Upper lobe of left lung (tissue), 6 donors: ENCODE data around the gene NRXN3. TPM values are rescaled to one million over a fixed set of nuclear protein-coding genes. Genes with fewer than 3 reads are reported as not detected.

Source experiments
- ATAC-seq, 2 donors: fragments of 200-7000 bp; cut with Tn5 transposase; one replicate each; pipeline ENCODE4 v1.9.1; 2022; ENCODE audit warnings: mild to moderate bottlenecking in 2 of 2, moderate library complexity in 2 of 2; ENCODE audit not compliant: low FRiP score in 2 of 2
- DNase-seq, 2 donors: peaks; one replicate each; pipeline ENCODE4 v3.0.0-alpha.2; 2019 to 2020
- H3K27ac ChIP-seq, 4 donors: fragments of 200-600 bp; sonication (generic); one replicate each; pipeline ENCODE4 v1.5.1; 2016 to 2019
- H3K27me3 ChIP-seq, 4 donors: fragments of 200-600 bp; sonication (generic); one replicate each; pipeline ENCODE4 v1.5.1; 2017 to 2019
- H3K36me3 ChIP-seq, 4 donors: fragments of 200-600 bp; sonication (generic); one replicate each; pipeline ENCODE4 v1.5.1; 2016 to 2019
- H3K4me1 ChIP-seq, 4 donors: fragments of 200-600 bp; sonication (generic); one replicate each; pipeline ENCODE4 v1.5.1; 2018 to 2019
- H3K4me3 ChIP-seq, 4 donors: fragments of 200-600 bp; sonication (generic); one replicate each; pipeline ENCODE4 v1.5.1; 2017 to 2019; ENCODE audit warnings: mild to moderate bottlenecking in 2 of 4, moderate library complexity in 1 of 4
- H3K9me3 ChIP-seq, 4 donors: fragments of 200-600 bp; sonication (generic); one replicate each; pipeline ENCODE4 v1.5.1; 2018 to 2019
- EP300 ChIP-seq, 4 donors: sonication (generic); formaldehyde crosslinking; IDR thresholded peaks; one replicate each; pipeline ENCODE4 v1.5.1; 2017; ENCODE audit warnings: antibody characterized with exemption in 4 of 4, control low read depth in 2 of 4
- POLR2A ChIP-seq, 4 donors: fragments of 450-650 bp; IDR thresholded peaks; one replicate each; pipeline ENCODE4 v1.5.1; 2016 to 2017; ENCODE audit warnings: antibody characterized with exemption in 4 of 4, mild to moderate bottlenecking in 2 of 4
- POLR2AphosphoS5 ChIP-seq, 2 donors: sonication (generic); formaldehyde crosslinking; IDR thresholded peaks; one replicate each; pipeline ENCODE4 v1.5.1; 2017; ENCODE audit warnings: antibody characterized with exemption in 2 of 2
- WGBS, 2 donors: methylation state at CpG; one replicate each; pipeline ENCODE4 v1.1.5; 2017 to 2018; 5-methylcytosine and 5-hydroxymethylcytosine counted together
- total RNA-seq, 6 donors: library from RNA; depleted of rRNA in 4 of 6; stranded (reverse); fragments of >200 nt in 4 of 6; gene quantifications; one replicate each; pipeline versions ENCODE4 v1.1.0 to v1.2.1, GENCODE V29; 2016 to 2021
- TF ChIP-seq, protein P1 (sequence below), 6 experiments: fragments of 450-650 bp in 4 of 6; fragments of 200-600 bp in 2 of 6; sonication (generic) in 2 of 6; IDR thresholded peaks; one replicate each; pipeline ENCODE4 v1.5.1; 2016 to 2019; ENCODE audit warnings: antibody characterized with exemption in 6 of 6
- donor health status: DM: no; HTN: no; CAD: no; lungs with moderate emphysema.
- donor health status: DM: no; HTN: yes; CAD: no; lungs with severe emphysema.

NRXN3 gene
- total RNA-seq, 6 donors from 2014 or later = 4.4 to 14.9 (median 7.2) TPM

DNA sequence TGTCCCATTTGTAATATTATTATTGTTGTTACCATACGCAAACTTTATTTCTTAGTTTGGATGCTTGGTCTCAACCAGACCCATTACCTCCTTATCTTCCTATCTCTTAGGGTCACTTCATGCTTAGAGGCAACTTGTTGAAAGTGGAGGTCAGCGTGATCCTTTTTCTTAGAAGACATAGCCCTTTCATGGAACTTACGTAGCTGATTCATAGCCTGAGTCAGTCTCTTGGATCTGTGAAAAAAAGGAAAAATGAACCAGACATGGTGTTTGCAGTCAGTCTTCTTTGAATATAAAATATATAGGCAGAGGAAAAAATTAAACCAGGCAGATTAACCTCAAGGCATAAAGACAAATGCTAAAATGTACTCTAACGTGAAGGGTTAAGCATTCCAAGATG is 1427.4 kb downstream of the NRXN3 start:
- ATAC-seq = no peak
- Histone ChIP-seq H3K36me3 (no peaks in the 10 kb centered on the region), H3K4me1 (no peaks in the 10 kb centered on the region), H3K27ac (no peak overlapping the region), H3K9me3 (no peaks in the 10 kb centered on the region), H3K4me3 (no peak overlapping the region), H3K27me3 (no peaks in the 10 kb centered on the region)
- DNase-seq = no peak
- WGBS, 2 donors = 94 to 97% methylated on average over 4 of the region's 4 CpGs
- TF ChIP-seq POLR2A (IDR thresholded peaks at IDR 0.05) (no peak), POLR2AphosphoS5 (IDR thresholded peaks at IDR 0.05) (no peak), EP300 (IDR thresholded peaks at IDR 0.05) (no peak)
- TF ChIP-seq, protein P1, sequence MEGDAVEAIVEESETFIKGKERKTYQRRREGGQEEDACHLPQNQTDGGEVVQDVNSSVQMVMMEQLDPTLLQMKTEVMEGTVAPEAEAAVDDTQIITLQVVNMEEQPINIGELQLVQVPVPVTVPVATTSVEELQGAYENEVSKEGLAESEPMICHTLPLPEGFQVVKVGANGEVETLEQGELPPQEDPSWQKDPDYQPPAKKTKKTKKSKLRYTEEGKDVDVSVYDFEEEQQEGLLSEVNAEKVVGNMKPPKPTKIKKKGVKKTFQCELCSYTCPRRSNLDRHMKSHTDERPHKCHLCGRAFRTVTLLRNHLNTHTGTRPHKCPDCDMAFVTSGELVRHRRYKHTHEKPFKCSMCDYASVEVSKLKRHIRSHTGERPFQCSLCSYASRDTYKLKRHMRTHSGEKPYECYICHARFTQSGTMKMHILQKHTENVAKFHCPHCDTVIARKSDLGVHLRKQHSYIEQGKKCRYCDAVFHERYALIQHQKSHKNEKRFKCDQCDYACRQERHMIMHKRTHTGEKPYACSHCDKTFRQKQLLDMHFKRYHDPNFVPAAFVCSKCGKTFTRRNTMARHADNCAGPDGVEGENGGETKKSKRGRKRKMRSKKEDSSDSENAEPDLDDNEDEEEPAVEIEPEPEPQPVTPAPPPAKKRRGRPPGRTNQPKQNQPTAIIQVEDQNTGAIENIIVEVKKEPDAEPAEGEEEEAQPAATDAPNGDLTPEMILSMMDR (IDR thresholded peaks at IDR 0.05) = no peak

DNA sequence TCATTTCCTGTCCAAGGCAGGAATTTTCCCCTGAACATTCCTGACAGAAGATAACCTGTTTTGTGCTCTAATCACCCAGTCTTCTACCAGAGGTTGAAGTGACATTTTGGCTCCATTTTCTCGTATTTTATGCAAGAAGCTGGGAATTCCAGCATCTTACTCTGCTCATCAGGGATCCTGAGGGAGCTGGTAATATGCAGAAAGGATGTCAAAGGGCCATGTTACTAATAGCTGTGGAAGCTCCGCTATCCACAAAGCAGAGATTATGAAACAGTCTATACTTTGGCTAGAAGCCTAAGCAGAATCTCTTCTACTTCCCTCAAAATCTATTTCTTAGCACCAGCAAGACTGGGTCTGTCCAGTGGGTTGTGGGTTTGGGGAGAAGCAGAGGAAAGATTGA is 1428.2 kb downstream of the NRXN3 start:
- Histone ChIP-seq H3K27me3 (no peaks in the 10 kb centered on the region), H3K9me3 (no peaks in the 10 kb centered on the region), H3K36me3 (no peaks in the 10 kb centered on the region), H3K4me3 (no peak overlapping the region), H3K4me1 (no peaks in the 10 kb centered on the region), H3K27ac (no peak overlapping the region)
- TF ChIP-seq POLR2A (IDR thresholded peaks at IDR 0.05) = no peak
- TF ChIP-seq POLR2AphosphoS5 (IDR thresholded peaks at IDR 0.05) = no peak
- no peak for ATAC-seq
- 71 to 93% methylated on average over 2 of the region's 2 CpGs for WGBS, 2 donors
- DNase-seq = no peak

DNA sequence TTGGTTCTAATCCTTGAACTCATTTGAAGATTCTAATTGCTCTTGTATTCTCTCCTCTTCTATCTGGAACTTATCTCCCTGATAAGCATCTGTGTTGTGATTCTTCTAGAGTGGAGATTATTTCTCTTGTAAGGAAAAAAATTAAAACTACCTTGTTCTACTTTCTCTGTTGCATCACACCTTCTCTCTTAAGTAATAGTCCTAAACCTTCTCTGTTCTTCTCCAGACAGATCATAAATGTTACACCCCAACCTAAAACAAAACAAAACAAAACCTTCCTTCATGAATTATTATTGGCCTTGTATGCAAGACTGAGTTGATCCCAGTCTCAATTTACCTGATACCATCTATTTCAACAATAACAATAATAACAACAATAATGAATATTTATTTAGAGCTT is 1429.1 kb downstream of the NRXN3 start:
- TF ChIP-seq, protein P1 (IDR thresholded peaks at IDR 0.05) = no peak
- TF ChIP-seq EP300 (IDR thresholded peaks at IDR 0.05) (no peak), POLR2A (IDR thresholded peaks at IDR 0.05) (no peak), POLR2AphosphoS5 (IDR thresholded peaks at IDR 0.05) (no peak)
- H3K36me3 ChIP-seq = no peaks in the 10 kb centered on the region
- H3K4me1 ChIP-seq = no peaks in the 10 kb centered on the region
- H3K27ac ChIP-seq = no peak overlapping the region
- H3K9me3 ChIP-seq = no peaks in the 10 kb centered on the region
- ATAC-seq = no peak
- no peak for DNase-seq
- no peak overlapping the region for H3K4me3 ChIP-seq
- H3K27me3 ChIP-seq = no peaks in the 10 kb centered on the region

DNA sequence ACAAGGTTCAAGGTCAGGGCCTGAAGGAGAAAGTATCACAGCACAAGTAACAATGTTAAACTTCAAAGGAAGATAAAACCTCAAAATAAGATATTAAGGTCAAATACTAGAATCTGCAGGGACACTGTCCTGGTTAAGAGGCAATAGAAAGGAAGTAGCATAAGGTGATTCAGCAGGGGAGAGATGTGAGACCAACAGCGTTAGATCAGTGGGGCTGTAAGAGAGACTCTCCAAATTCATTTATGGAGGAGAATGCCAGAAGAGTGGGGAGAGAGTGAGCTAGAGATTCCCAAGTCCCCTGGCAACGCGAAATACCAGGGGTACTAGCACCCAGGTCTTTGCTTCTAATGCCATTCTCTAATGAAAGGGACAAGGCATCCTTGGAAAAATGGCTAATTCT is 1430.2 kb downstream of the NRXN3 start:
- 95 to 96% methylated on average over 3 of the region's 3 CpGs for WGBS, 2 donors
- DNase-seq (no peak), ATAC-seq (no peak)
- Histone ChIP-seq H3K27me3 (no peaks in the 10 kb centered on the region), H3K27ac (no peak overlapping the region), H3K4me3 (no peak overlapping the region), H3K9me3 (no peaks in the 10 kb centered on the region), H3K4me1 (no peaks in the 10 kb centered on the region), H3K36me3 (no peaks in the 10 kb centered on the region)
- TF ChIP-seq POLR2AphosphoS5 (IDR thresholded peaks at IDR 0.05) (no peak), EP300 (IDR thresholded peaks at IDR 0.05) (no peak), POLR2A (IDR thresholded peaks at IDR 0.05) (no peak)
- TF ChIP-seq, protein P1 (IDR thresholded peaks at IDR 0.05) = no peak

DNA sequence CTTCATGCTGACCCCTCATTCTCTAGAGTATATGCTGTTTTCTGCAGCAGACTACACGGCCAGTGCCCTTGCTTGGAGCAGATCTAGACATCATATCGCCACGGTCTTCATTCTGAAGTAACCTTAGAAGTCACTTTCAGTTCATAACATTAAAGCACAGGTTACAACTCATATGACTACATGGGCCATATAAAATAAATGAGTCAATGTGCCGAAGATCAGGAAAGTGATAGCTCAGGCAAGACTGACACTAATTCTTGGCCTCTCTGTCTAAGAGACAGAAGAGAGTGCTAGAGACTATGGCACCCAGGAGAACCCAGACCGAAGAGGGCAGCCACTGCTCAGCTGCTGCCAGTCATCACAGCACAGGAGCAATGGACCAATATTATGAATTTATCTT is 1431.4 kb downstream of the NRXN3 start:
- DNase-seq (no peak), ATAC-seq (no peak)
- Histone ChIP-seq H3K4me3 (no peak overlapping the region), H3K27ac (no peak overlapping the region), H3K27me3 (no peaks in the 10 kb centered on the region), H3K36me3 (no peaks in the 10 kb centered on the region), H3K4me1 (no peaks in the 10 kb centered on the region), H3K9me3 (no peaks in the 10 kb centered on the region)
- TF ChIP-seq EP300 (IDR thresholded peaks at IDR 0.05) (no peak), POLR2A (IDR thresholded peaks at IDR 0.05) (no peak), POLR2AphosphoS5 (IDR thresholded peaks at IDR 0.05) (no peak)
- TF ChIP-seq, protein P1 (IDR thresholded peaks at IDR 0.05) = no peak
- WGBS, 2 donors = 77 to 86% methylated on average over 5 of the region's 5 CpGs
